NOMO-1 treated with DMSO at 0.1 percent for 48 hours (cell line): Measurements from ENCODE around the gene LMNTD1.

ENCODE experiments used
- DNase-seq: peaks from one replicate; lab custom pipeline; 2025; ENCODE audit not compliant: unreplicated experiment; lab: John Stamatoyannopoulos, UW

Gene LMNTD1

GRCh38 chr12:25556153-25556552 is 3.1 kb upstream of the LMNTD1 start:
- DNase-seq: peak; percentile 22

GRCh38 chr12:25552681-25553080 is 402 bp downstream of the LMNTD1 start:
- no peak for DNase-seq

- DNase-seq: no peak
Measured at GRCh38 chr12:25550186-25550585, 2.9 kb downstream of the LMNTD1 start.

GRCh38 chr12:25549120-25549519 is 4.0 kb downstream of the LMNTD1 start:
- DNase-seq: no peak

- no peak for DNase-seq
Measured at GRCh38 chr12:25546318-25546717, 6.8 kb downstream of the LMNTD1 start.

GRCh38 chr12:25533150-25533549 is 19.9 kb downstream of the LMNTD1 start:
- DNase-seq: no peak

- DNase-seq: no peak
Measured at GRCh38 chr12:25531502-25532052, 21.5 kb downstream of the LMNTD1 start.

- no peak for DNase-seq
Measured at GRCh38 chr12:25529738-25530137, 23.3 kb downstream of the LMNTD1 start.

- no peak for DNase-seq
Measured at GRCh38 chr12:25526778-25527177, 26.3 kb downstream of the LMNTD1 start.

- no peak for DNase-seq
Measured at GRCh38 chr12:25524366-25524765, 28.7 kb downstream of the LMNTD1 start.

GRCh38 chr12:25521625-25522256 is 31.3 kb downstream of the LMNTD1 start:
- DNase-seq: no peak

GRCh38 chr12:25518512-25518911 is 34.6 kb downstream of the LMNTD1 start:
- DNase-seq: no peak

- no peak for DNase-seq
Measured at GRCh38 chr12:25504744-25505143, 48.3 kb downstream of the LMNTD1 start.

- DNase-seq: no peak
Measured at GRCh38 chr12:25503666-25504065, 49.4 kb downstream of the LMNTD1 start.

- peak; percentile 11 for DNase-seq
Measured at GRCh38 chr12:25502596-25502995, 50.5 kb downstream of the LMNTD1 start.

- no peak for DNase-seq
Measured at GRCh38 chr12:25502118-25502517, 51.0 kb downstream of the LMNTD1 start.

GRCh38 chr12:25501549-25501948 is 51.5 kb downstream of the LMNTD1 start:
- no peak for DNase-seq

GRCh38 chr12:25500651-25501050 is 52.4 kb downstream of the LMNTD1 start:
- no peak for DNase-seq

GRCh38 chr12:25497021-25497420 is 56.1 kb downstream of the LMNTD1 start:
- no peak for DNase-seq

GRCh38 chr12:25496098-25496587 is 56.9 kb downstream of the LMNTD1 start:
- no peak for DNase-seq

GRCh38 chr12:25495331-25496097 is 57.6 kb downstream of the LMNTD1 start:
- DNase-seq: no peak

GRCh38 chr12:25494926-25495325 is 58.2 kb downstream of the LMNTD1 start:
- no peak for DNase-seq
